ENCODE results near the gene IGSF5.
"Not testable (repeated sequence)": the region's sequence is repeated elsewhere in the genome, so short reads cannot be mapped to it uniquely, and the experiment has no call there.

IGSF5 gene

DNA sequence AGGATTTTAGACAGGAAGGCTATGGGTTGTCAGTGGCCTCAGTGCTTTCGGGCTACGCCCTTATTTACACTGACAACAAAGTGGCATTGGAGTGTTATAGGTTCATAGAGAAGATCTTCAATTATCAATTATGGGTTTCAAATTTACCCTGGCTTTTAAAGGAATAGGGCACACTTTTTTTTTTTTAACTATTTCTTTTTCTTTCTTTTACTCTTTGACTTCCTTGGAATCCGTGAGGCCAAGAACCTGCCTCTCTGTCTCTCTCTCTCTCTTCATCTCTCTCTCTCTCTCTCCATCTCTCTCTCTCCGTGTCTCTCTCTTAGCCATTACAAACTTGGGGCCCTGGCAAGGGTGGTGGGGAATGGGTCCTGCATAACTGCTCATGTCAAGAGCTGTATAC lies at the start of gene IGSF5:
IGSF5 (plus strand) TSS at position 301 of the 400 bp plus-strand sequence. CDS start 327 bp downstream, outside the sequence.
- not testable (repeated sequence) for DNase-seq (ENCODE audit: low read depth)

DNA sequence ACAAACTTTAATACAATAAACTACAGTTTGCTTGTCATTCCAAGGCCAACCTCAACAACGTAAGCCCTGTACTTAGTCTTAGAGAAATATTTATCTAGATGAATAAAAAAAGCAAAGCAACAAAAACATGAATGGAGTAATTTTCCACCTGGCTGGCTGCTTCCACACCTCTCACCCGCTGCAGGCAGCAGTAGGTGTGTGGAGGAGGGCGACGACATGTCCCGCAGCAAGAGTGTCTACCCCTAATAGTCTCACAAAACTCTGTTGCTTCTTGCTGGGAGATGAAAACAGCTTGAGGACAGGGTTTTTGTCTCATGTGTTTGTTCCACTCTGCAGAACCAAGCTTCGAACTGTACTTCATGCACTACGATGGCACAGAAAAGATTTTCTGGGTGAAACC lies 48.8 kb upstream of the IGSF5 start:
- no peak for DNase-seq (ENCODE audit: low read depth)

DNA sequence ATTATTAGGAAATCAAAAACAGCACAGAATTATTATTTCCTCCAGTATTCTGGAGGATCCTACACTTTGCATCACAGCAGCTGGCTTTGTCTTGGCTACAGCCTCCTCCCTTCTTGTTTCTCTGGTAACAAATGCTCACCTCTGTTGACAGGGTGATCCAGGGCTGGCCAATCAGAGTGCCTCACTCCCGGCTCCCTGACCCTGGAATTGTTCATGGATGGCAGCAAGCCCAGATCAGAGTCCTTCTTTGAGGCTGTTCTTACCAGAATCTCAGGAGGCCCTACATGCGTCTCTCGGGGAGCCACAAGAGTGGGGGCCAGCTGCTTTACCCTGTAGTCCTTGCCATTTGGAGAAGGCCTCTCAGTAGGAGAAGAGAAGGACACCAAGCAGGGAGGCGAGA lies 48.4 kb upstream of the IGSF5 start:
- DNase-seq (ENCODE audit: low read depth), result no peak

DNA sequence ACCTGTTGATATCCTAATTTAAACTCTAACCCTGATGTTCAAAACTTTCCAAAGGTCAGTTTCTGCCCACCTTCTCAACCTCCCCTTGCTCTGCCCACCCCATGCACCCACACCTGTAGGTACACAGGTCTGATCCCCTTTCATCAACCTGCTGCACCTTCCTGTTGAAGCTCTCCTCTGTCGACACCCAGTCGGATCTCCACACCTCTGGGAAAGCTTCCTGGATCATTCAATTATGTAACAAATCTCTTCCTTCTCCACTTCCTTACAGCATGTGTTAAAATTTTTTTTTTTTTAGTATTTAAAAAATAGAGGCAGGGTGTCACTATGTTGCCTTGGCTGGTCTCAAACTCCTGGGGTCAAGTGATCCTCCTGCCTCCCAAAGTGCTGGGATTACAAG lies 44.7 kb upstream of the IGSF5 start:
- no peak for DNase-seq (ENCODE audit: low read depth)

DNA sequence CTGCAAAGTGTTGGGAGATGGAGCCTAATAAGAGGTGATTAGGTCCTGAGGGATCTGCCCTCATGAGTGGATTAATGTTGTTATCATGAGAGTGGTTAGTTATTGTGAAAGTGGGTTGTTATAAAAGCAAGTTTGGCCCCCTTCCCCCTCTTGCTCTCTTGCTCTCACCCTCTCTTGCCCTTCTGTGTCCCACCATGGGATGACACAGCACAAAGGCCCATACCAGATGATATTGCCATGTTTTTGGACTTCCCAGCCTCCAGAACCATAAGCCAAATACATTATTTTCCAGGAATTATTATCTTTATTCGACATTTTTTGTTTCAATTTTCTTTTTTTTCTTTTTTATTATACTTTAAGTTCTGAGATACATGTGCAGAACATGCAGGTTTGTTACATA lies 41.4 kb upstream of the IGSF5 start:
- DNase-seq (ENCODE audit: low read depth), result no peak

DNA sequence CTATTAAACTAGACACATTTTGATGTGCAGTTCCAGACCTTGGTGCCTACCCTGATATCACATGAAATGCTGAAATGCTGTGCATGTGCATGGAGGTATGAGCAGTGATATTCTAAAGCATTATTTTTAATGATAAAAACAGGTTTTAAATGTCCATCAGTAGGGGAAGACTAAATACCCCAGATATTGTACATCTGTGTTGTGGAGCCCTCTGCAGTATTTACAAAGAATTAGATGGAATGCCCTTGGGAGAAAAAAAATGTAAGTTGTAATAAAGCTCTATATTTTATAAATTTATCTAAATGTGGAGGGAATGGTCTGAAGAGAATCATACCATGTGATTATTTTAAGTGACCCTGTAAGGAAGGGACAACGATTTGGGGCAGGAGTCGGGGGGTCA lies 39.1 kb upstream of the IGSF5 start:
- no peak for DNase-seq (ENCODE audit: low read depth)

DNA sequence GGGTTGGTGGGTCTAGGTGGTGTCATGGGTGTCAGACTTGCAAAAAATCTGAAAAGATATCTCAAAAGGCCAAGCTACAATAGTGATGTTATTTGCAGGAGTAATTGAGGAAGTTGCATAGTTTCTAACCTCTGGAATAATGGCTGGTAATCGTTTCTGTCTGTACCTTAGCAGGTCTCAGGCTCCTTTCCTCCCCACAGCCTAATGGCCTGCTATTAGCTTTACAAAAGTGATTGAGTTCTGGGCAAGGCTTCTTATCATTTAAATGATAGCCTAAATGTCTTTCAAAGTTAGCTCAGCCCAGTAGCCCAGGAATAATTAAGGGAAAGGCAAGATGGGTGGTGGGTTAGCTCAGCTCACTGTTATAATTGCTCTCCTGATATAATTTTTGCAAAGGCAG lies 37.7 kb upstream of the IGSF5 start:
- no peak for DNase-seq (ENCODE audit: low read depth)

DNA sequence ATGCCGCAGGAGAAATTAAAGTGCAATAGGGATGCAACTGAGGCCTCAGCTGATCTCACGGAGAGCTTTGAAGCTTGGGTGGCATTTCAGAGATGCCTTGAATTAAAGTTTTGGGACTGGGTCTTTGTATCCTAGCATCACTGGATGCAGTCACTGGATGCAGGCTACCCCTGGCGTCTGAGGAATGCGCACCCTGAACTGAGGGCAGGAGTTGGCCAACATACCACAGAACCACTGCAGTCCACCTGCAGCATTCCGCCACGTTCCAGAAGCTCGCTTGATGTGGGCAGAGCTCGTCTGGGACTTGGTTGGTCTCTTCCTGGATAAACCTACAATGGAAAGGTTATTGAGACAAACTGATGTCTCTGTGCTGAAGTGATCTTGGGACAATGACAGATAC lies 34.1 kb upstream of the IGSF5 start:
- DNase-seq (ENCODE audit: low read depth), result no peak

DNA sequence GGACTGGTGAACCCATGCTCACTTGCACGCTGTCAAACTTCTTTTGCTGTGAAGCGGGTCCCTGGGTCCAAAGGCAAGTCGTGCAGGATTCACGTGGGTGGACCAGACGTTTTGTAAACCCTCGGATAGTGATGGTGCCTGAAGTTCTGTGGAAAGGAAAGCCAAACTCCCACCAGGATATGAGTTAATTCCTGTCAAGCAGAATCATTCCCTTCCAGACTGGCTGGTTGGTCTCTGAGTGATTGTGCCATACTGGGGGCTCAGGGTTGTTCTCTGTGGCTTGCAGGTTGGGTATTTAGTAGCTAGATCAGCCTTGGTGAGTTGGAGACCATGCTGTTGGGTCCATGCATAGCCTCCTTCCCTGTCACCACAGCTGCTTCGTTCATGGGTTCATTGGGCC lies 32.7 kb upstream of the IGSF5 start:
- no peak for DNase-seq (ENCODE audit: low read depth)

DNA sequence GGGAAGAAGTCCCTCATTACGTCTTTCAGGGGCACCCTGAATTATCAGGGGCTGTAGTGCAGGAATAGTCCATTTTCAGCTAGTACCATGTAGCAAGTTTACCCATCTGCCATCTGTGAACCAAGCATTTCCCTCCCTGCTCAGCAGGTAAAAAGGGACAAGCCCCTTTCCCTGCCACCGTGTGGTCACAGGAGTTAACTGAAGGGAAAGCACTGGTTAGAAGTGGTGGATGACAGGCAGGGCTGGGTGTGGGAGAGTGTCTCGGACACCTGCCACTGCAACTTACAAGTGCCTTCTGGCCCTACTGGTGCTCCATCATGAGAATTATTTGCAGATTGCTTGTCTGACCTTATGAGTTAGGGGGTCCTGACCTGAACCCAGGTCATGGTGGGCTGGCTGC lies 32.0 kb upstream of the IGSF5 start:
- DNase-seq (ENCODE audit: low read depth), result no peak

DNA sequence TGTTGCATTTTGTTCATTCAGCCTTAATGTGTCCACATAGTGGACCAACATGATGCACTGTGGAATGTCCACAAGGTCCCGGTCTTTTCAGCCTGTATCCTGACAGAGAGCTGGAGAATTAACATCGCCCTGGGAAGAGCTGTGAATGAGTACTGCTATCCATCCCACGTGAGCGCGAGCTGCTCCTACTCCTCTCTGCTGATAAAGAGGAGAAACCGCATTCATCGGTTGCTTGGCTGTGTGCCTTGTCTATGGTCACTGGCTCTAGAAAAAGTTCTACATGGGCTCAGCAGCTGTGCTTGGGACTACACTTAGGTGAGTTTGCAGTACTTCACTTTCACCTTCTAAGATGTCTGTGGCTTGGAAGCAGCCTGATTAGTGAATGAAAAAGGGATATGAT lies 31.1 kb upstream of the IGSF5 start:
- DNase-seq (ENCODE audit: low read depth), result no peak

DNA sequence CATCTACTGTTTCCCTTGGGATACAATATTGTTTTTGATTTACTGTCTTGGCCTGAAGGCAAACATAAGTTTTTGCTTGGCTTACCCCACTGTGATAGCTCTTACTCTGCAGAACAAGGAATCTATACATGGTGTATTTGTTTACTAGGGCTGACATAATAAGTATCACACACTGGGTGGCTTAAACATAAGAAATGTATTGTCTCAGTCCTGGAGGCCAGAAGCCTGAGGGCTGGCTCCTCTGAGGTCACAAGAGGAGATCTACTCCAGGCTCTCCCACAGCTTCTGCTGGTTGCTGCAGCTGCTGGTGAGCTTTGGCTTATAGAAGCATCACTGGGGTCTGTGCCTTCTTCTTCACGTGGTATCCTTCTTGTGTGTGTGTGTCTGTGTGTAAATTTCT lies 30.7 kb upstream of the IGSF5 start:
- no peak for DNase-seq (ENCODE audit: low read depth)

DNA sequence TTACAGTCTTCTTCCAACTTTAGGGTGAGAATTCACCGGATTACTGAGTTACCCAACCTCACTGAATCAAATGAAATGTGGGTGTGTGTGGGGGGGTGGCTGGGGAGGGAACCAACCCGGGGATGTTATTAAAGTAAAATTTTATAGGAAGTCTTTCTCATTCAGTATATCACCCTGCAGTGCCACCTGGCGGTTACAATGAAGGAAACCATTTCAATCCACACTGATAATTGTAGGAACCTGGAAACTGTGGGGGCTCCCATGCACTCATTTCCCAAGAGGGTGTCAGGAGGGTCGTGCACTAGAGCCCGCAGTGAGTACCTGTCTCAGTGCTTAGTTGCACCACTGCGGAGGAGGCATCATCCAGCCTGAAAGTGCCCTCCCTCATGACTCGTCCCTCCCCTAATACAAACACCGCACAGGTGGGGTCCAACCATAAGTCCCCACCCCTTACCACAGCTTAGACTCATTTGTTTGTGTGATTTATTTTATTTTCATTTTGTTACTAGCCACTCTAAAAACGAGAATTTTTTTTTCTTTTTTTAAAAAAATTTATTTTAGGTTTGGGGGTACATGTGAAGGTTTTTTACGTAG lies 29.1 kb upstream of the IGSF5 start:
- DNase-seq (ENCODE audit: low read depth), result peak; percentile 28

DNA sequence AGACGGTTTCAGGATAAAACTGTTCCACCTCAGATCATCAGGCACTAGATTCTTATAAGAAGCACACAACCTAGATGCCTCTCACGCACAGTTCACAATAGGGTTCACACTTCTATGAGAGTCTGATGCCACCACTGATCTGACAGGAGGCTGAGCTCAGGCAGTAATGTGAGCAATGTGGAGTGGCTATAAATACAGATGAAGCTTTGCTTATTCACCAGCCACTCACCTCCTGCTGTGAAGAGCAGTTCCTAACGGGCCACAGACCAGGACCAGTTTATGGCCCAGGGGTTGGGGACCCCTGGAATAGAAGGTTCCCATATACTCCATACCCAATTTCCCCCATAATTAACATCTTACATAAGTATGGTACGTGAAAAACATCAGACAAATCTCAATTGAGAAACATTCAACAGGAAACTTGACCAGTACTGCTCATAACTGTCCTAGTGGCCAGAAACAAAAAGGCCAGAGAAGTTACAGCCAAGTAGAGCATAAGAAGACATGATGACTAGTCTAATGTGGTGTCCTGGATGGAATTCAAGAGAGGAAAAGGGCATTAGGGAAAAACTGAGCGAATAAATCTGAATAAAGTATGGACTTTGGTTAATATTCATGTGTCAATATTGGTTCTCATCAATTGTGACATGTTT lies 24.7 kb upstream of the IGSF5 start:
- peak; percentile 25 for DNase-seq (ENCODE audit: low read depth)

DNA sequence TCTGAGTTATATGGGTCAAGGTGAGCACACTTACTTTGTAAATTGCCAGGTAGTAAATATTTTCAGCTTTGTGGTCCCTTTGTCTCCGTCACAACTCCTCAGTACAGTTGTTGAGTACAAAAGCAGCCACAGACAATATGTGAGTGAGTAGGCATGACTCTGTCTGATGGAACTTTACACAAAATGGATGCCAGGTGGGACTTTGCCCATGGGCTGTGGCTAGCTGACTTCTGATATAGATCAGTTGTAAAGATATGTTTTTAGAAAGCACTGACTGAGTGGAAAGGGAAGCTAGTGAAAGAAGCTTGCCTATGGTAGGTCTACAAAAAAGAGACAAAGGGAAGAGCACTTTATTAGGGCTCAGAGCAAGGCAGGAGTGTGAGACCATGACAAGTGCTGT lies 23.1 kb upstream of the IGSF5 start:
- DNase-seq (ENCODE audit: low read depth), result no peak

DNA sequence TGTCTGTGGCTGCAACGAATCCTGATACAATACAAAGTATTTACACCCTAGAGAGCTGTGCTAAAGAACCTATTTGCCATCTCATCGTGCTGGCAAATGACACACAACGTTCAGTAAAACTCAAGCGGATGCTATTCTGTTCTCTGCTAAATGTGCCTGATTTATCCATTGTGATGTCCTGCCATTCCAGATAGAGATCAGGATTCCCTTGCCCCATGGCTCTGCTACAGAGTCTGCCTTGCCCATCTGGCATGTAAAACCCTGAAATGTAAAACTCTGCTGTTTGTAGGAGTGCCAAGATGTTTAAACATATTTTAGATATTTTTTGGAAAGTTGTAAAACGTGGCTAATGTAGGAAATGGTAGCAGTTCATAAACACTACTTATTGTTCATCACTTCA lies 20.0 kb upstream of the IGSF5 start:
- no peak for DNase-seq (ENCODE audit: low read depth)

DNA sequence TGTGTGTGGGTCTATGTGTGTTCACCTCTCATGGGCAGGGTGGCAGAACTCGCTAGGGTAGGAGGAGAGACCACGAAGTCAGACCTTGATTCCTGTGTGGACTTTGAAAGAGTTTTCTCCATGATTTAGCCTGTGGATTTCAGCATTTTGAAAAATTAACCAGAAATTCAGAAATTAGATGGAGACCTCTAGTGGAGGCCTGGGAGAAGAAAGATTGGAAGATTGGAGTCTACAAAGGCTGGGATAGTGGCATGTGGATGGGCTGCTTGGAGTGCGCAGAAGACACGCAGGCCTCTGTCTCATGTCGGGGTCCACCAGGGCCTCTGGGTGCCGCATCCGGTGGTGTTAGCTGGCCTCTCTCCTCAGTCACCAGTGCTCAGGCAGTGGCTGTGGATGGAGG lies 18.9 kb upstream of the IGSF5 start:
- no peak for DNase-seq (ENCODE audit: low read depth)

DNA sequence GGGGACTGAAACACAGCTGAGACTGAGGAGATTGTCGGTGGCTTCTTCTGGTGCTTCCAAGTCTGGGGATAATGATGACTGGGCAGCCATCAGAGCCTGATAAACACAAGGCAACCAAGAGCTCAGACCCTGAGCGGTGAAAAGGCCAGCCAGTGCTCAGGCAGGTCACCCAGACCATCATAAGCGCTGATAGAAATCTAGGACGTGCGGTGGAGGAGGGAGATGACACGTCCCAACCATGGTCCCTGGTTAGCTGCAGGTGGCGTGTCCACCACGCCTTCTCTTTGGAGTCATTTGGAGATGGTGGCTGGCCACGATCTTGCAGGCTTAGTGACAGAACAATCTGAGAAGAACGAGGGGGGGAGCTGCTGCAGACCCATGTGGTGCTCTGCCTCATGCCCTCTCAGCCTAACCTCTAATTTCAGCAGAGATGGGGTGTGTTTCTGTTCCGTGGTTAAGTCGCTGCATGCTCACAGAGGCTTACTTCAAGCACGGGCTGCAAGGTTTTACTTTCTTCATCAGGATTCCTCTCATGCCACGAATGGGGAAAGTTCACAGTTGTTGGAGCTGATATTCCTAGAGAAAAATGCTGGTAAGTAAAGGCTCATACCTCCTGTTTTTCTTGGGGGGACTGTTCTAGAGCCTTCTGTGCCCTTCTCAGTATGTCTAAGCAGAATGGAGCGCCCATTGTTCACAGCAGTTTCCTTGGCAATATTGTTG lies 17.4 kb upstream of the IGSF5 start:
- no peak for DNase-seq (ENCODE audit: low read depth)

DNA sequence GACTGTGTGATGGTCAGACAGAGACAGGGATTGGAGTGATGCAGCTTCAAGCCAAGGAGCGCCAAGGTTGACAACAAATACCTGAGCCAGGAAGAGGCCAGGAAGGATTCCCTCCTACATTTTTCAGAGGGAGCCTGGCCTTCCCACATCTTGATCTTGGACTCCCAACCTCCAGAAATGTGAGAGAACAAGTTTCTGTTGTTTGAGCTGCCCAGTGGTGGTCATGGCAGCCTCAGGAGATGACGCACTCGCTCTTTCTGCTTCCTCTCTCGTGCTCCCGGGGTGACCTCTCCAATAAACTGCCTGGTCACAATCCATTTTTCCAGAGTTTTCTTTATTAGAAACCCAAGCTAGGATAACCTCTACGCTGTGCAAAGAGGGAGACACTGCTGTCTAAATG lies 16.6 kb upstream of the IGSF5 start:
- no peak for DNase-seq (ENCODE audit: low read depth)

DNA sequence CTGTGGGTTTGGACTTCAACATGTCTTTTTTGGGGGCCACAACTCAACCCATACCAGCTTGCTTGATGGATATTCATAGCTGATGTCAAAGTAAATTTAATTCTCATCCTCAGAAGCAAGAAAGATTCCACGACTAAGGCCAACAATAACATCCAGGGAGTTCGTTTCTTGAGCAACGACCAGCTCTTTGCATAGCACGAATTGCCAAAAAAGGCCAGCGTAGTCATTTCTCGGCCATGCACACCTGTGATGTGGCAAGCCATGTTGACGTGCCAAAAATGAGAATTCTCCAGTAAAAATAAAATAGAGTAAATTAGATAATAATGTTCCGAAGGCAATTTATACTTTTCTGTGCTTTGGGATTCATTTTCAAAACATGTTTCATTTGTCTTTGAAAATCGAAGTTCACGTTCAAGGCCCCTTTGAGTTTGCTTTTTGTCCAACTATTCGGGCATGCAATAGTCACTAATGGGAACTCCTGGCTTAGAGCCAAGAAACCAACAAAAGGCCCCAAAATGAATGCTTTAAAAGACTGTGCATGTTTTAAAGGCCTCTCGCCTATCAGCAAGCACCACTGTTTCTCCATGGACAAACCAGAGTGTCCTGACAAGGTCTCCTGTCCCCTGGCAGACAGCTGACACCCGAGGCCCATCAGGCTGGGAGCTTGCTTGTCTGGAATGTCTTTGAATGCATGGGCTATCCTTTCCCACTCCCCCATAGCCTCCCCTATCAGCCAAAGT lies 14.4 kb upstream of the IGSF5 start:
- DNase-seq (ENCODE audit: low read depth), result no peak

DNA sequence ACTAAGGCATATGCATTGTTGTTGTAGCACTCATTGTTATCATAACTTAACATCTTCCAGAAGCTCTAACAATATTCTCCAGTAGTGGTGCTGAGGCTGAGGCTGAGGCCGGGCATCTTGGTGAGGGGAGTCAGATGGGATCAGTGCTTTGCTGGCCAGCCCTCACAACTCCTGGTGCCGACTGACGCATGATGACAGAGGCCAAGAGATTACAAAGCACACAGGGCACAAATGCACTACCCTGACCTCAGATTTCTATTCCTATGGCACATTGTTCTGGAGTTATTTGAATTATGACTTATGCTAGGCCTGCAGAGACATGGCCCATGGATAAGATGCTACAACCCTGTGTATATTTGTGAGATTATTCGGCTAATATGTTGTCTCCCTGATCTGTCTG lies 8.3 kb upstream of the IGSF5 start:
- DNase-seq (ENCODE audit: low read depth), result no peak

DNA sequence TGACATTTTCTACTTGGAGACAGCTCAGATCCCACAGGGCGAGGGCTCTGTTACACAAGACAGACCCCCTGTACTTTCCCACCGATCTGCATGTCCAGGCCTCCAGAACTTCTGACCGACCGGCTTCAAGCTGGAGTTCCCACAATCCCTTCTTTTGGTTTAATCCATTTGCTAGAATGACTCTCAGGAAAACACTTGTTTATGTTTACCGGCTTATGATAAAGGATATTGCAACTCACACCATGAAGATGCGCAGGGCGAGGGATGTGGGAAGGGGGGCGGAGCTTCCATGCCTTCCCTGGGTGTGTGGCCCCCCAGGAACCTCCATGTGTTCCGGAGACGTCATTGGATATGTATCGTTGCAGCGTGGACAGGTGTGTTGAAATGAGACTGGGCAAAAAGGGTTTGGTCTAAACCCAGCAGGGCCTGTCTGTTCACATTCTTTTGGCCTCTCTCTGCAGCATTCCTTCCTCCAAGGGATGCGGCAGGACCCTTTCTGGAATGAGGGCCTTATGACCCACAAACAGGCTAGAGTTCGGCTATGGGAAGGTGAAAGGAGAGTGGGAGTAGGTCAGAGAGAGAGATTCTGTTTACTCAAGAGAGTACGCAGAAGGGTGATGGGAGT lies 7.5 kb upstream of the IGSF5 start:
- DNase-seq (ENCODE audit: low read depth), result no peak

DNA sequence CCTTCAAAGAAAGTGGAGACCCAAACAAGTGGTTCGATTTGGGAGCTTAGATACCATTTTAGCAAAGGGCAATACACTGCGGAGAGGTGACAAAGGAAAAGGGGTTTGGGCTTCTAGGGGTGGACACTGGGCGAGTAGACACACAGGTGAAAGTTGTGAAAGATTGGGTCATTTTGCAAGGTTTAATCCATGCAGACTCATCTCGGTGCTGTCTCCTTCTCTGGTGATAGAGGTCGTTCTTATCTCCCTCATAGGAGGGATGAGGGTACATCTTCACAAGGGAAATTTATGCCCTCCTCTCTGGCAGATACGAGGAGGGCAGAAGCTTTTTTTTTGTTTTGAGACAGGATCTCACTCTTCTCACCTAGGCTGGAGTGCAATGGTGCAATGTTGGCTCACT lies 6.4 kb upstream of the IGSF5 start:
- no peak for DNase-seq (ENCODE audit: low read depth)

All from stromal cell of bone marrow (primary cell).